K562 (cell line): ENCODE measurements around the gene AFDN.

Source experiments
- BRCA1 ChIP-seq, 2 experiments: fragments of 450-650 bp in 1 of 2; sonication (generic) in 1 of 2; formaldehyde crosslinking in 1 of 2; IDR thresholded peaks; 2 replicates each; pipeline versions ENCODE4 v1.5.0 to v1.6.1; 2017 to 2020; ENCODE audit warnings: mild to moderate bottlenecking in 1 of 2, missing genetic modification reagents in 1 of 2
- EP300 ChIP-seq: IDR thresholded peaks from 2 replicates; pipeline ENCODE4 v1.6.1; 2012; ENCODE audit warnings: low read length, improper control_type of control experiment
- MTF1 ChIP-seq: fragments of 250-450 bp; sonication (Bioruptor Pico); IDR thresholded peaks from 2 replicates; pipeline ENCODE4 v1.9.0; 2021; ENCODE audit warnings: moderate library complexity, mild to moderate bottlenecking, inconsistent platforms, borderline replicate concordance
- POLR2A ChIP-seq: fragments of 450-650 bp; conservative IDR thresholded peaks from 2 replicates; pipeline ENCODE4 v1.6.1; 2016
- SMAD1 ChIP-seq: fragments of 150-350 bp; IDR thresholded peaks from 2 replicates; pipeline ENCODE4 v1.6.1; 2014; ENCODE audit warnings: low read length, low read depth; ENCODE audit not compliant: partially characterized antibody
- SRF ChIP-seq, 2 experiments: fragments of 250-450, 450-650 bp in 1 of 2; sonication (Bioruptor Pico) in 1 of 2; sonication (generic) in 1 of 2; formaldehyde crosslinking; IDR thresholded peaks; 2 replicates each; pipeline versions ENCODE4 v1.5.0 to v1.5.1; 2020 to 2022; ENCODE audit warnings: mild to moderate bottlenecking in 1 of 2, missing genetic modification reagents in 1 of 2
- ZBTB33 ChIP-seq: sonication (generic); formaldehyde crosslinking; IDR thresholded peaks from 2 replicates; pipeline ENCODE4 v1.8.1; 2023; ENCODE audit warnings: mild to moderate bottlenecking, missing genetic modification reagents
- ZBTB5 ChIP-seq: fragments of 450-650 bp; IDR thresholded peaks from 2 replicates; pipeline ENCODE4 v1.6.1; 2017; ENCODE audit warnings: antibody characterized with exemption
- TF ChIP-seq, protein P1 (sequence below): sonication (generic); formaldehyde crosslinking; IDR thresholded peaks from 2 replicates; pipeline ENCODE4 v1.8.0; 2022; ENCODE audit warnings: mild to moderate bottlenecking, missing genetic modification reagents

DNA sequence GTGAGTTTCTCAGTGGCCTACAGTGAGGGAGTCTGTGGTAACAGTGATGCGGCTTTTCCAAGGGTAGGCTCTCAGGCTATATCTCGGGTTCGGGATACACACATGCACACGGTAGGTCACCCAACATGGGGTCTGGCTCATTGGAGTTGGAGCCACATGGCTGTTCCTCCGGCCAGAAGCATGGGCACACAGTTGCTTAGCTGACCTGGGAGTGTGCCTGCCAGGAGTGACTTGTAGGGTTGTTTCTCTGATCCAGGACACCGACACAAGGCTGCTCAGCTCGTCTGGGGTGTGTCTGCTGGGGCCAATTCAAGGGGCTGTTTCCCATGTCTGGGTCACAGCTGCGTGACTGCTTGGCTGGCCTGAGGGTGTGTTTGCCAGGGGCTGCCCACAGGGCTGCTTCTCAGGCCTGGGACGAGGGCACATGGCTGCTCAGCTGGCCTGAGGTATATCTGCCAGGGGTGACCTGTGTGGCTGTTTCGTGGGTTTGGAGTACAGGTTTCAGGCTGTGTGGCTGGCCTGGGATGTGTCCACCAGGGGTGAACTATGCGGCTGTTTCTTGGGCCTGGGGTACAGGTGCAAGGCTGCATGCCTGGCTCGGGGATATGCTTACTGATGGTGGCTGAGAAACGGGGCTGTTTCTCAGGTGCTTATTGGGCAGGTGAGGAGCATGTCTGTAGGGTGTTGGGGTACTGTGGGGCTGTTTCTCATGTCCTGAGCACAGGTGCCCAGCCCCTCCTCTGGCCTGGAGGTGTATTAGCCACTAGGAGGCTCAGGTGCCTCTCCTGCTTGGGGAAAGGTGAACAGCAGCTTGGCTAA, 185.9 kb downstream of the AFDN start:
- TF ChIP-seq SMAD1 (no peak), BRCA1 (IDR thresholded peaks at IDR 0.05) (no peak), BRCA1 (CRISPR knock-in tag; IDR thresholded peaks at IDR 0.05) (no peak), POLR2A (no peak), SRF (CRISPR knock-in tag; IDR thresholded peaks at IDR 0.05) (no peak), ZBTB33 (CRISPR knock-in tag) (no peak), MTF1 (no peak), ZBTB5 (no peak), EP300 (no peak)
- TF ChIP-seq, protein P1, sequence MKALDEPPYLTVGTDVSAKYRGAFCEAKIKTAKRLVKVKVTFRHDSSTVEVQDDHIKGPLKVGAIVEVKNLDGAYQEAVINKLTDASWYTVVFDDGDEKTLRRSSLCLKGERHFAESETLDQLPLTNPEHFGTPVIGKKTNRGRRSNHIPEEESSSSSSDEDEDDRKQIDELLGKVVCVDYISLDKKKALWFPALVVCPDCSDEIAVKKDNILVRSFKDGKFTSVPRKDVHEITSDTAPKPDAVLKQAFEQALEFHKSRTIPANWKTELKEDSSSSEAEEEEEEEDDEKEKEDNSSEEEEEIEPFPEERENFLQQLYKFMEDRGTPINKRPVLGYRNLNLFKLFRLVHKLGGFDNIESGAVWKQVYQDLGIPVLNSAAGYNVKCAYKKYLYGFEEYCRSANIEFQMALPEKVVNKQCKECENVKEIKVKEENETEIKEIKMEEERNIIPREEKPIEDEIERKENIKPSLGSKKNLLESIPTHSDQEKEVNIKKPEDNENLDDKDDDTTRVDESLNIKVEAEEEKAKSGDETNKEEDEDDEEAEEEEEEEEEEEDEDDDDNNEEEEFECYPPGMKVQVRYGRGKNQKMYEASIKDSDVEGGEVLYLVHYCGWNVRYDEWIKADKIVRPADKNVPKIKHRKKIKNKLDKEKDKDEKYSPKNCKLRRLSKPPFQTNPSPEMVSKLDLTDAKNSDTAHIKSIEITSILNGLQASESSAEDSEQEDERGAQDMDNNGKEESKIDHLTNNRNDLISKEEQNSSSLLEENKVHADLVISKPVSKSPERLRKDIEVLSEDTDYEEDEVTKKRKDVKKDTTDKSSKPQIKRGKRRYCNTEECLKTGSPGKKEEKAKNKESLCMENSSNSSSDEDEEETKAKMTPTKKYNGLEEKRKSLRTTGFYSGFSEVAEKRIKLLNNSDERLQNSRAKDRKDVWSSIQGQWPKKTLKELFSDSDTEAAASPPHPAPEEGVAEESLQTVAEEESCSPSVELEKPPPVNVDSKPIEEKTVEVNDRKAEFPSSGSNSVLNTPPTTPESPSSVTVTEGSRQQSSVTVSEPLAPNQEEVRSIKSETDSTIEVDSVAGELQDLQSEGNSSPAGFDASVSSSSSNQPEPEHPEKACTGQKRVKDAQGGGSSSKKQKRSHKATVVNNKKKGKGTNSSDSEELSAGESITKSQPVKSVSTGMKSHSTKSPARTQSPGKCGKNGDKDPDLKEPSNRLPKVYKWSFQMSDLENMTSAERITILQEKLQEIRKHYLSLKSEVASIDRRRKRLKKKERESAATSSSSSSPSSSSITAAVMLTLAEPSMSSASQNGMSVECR (CRISPR knock-in tag), result no peak
